Neural cell (in vitro differentiated cells): ENCODE results near the gene PIAS1. TPM values are rescaled to one million over a fixed set of nuclear protein-coding genes. Genes with fewer than 3 reads are reported as not detected.

ENCODE experiments used
- H2AFZ ChIP-seq: fragments of 200-600, 300-800 bp; sonication (generic), shearing (Covaris generic); 2 replicates; pipeline ENCODE4 v1.6.0; 2014; ENCODE audit warnings: low read depth, mild to moderate bottlenecking, antibody characterized with exemption, low read length, moderate library complexity
- H3F3A ChIP-seq: fragments of 200-600 bp; shearing (Covaris generic); 2 replicates; pipeline ENCODE4 v1.6.1; 2016; ENCODE audit warnings: mild to moderate bottlenecking, moderate library complexity, mixed read lengths, antibody characterized with exemption, low read length; ENCODE audit not compliant: insufficient read depth, poor library complexity, severe bottlenecking
- H3K27ac ChIP-seq: fragments of 200-600, 300-800 bp; sonication (generic), shearing (Covaris generic); 2 replicates; pipeline ENCODE4 v1.5.1; 2014; ENCODE audit warnings: mild to moderate bottlenecking, low read length, moderate library complexity
- H3K27me3 ChIP-seq: fragments of 300-800, 200-600 bp; sonication (generic), shearing (Covaris generic); 2 replicates; pipeline ENCODE4 v1.6.0; 2014; ENCODE audit warnings: mild to moderate bottlenecking, low read depth, low read length, moderate library complexity; ENCODE audit not compliant: insufficient read depth
- H3K36me3 ChIP-seq: fragments of 300-800, 200-600 bp; sonication (generic), shearing (Covaris generic); 2 replicates; pipeline ENCODE4 v1.5.1; 2014; ENCODE audit warnings: mild to moderate bottlenecking, antibody characterized with exemption, low read length, moderate library complexity; ENCODE audit not compliant: insufficient read depth
- H3K4me2 ChIP-seq: fragments of 300-800, 200-600 bp; sonication (generic), shearing (Covaris generic); 2 replicates; pipeline ENCODE4 v1.6.0; 2014; ENCODE audit warnings: mild to moderate bottlenecking, low read length
- H3K4me3 ChIP-seq: fragments of 300-800, 200-600 bp; sonication (generic), shearing (Covaris generic); 2 replicates; pipeline ENCODE4 v1.5.1; 2014; ENCODE audit warnings: mild to moderate bottlenecking, low read length, moderate library complexity
- H3K79me2 ChIP-seq: fragments of 200-600 bp; shearing (Covaris generic); replicated peaks from 2 replicates; pipeline ENCODE4 v1.6.0; 2014; ENCODE audit warnings: mild to moderate bottlenecking, low read length, moderate library complexity; ENCODE audit not compliant: insufficient read depth
- H3K9ac ChIP-seq: fragments of 300-800, 200-600 bp; sonication (generic), shearing (Covaris generic); 2 replicates; pipeline ENCODE4 v1.6.1; 2016; ENCODE audit warnings: mild to moderate bottlenecking, low read length, mixed read lengths
- H3K9me2 ChIP-seq: fragments of 200-600 bp; shearing (Covaris generic); 2 replicates; pipeline ENCODE4 v1.6.1; 2016; ENCODE audit warnings: mild to moderate bottlenecking, low read length, mixed read lengths; ENCODE audit not compliant: insufficient read depth
- H3K9me3 ChIP-seq: fragments of 200-600, 300-800 bp; sonication (generic), shearing (Covaris generic); 2 replicates; pipeline ENCODE4 v1.6.1; 2016; ENCODE audit warnings: mild to moderate bottlenecking, mixed run types, low read length, moderate library complexity, mixed read lengths
- H4K20me1 ChIP-seq: fragments of 200-600 bp; shearing (Covaris generic); 2 replicates; pipeline ENCODE4 v1.6.1; 2016; ENCODE audit warnings: mild to moderate bottlenecking, mixed run types; ENCODE audit not compliant: insufficient read depth
- EP300 ChIP-seq: fragments of 450-650 bp; conservative IDR thresholded peaks from 2 replicates; pipeline ENCODE4 v1.6.1; 2014; ENCODE audit warnings: antibody characterized with exemption, mild to moderate bottlenecking, moderate library complexity; ENCODE audit not compliant: poor library complexity, severe bottlenecking
- EZH2 ChIP-seq: fragments of 200-600, 300-800 bp; shearing (Covaris generic), sonication (generic); IDR thresholded peaks from 2 replicates; pipeline ENCODE4 v1.6.1; 2014; ENCODE audit warnings: antibody characterized with exemption, low read length, borderline replicate concordance, mild to moderate bottlenecking; ENCODE audit not compliant: insufficient read depth, poor library complexity, severe bottlenecking
- MXI1 ChIP-seq: fragments of 450-650 bp; conservative IDR thresholded peaks from 2 replicates; pipeline ENCODE4 v1.6.1; 2014; ENCODE audit warnings: antibody characterized with exemption, mild to moderate bottlenecking; ENCODE audit not compliant: poor library complexity, severe bottlenecking
- POLR2AphosphoS5 ChIP-seq: IDR thresholded peaks from 2 replicates; pipeline ENCODE4 v1.6.1; 2012
- RAD21 ChIP-seq: fragments of 450-650 bp; conservative IDR thresholded peaks from 2 replicates; pipeline ENCODE4 v1.6.1; 2014; ENCODE audit warnings: antibody characterized with exemption, mild to moderate bottlenecking, moderate library complexity
- SMC3 ChIP-seq: fragments of 450-650 bp; conservative IDR thresholded peaks from 2 replicates; pipeline ENCODE4 v1.6.1; 2014; ENCODE audit warnings: antibody characterized with exemption, mild to moderate bottlenecking, moderate library complexity; ENCODE audit not compliant: poor library complexity
- TAF1 ChIP-seq: IDR thresholded peaks from 2 replicates; pipeline ENCODE4 v1.6.1; 2012; ENCODE audit warnings: low read depth
- polyA plus RNA-seq: library from polyadenylated mRNA; depleted of rRNA; stranded (reverse); fragments of >200 nt; gene quantifications from 2 replicates; pipeline ENCODE4 v1.2.3, GENCODE V29; 2014
- TF ChIP-seq, protein P1 (sequence below): IDR thresholded peaks from 2 replicates; pipeline ENCODE4 v1.6.1; 2012; ENCODE audit warnings: borderline replicate concordance
- TF ChIP-seq, protein P2 (sequence below): fragments of 450-650 bp; IDR thresholded peaks from 2 replicates; pipeline ENCODE4 v1.5.1; 2014; ENCODE audit warnings: antibody characterized with exemption, mild to moderate bottlenecking, moderate library complexity; ENCODE audit not compliant: poor library complexity, severe bottlenecking

PIAS1 gene
- polyA plus RNA-seq, 1 donor from 2014 or later, result 14.3 TPM

DNA sequence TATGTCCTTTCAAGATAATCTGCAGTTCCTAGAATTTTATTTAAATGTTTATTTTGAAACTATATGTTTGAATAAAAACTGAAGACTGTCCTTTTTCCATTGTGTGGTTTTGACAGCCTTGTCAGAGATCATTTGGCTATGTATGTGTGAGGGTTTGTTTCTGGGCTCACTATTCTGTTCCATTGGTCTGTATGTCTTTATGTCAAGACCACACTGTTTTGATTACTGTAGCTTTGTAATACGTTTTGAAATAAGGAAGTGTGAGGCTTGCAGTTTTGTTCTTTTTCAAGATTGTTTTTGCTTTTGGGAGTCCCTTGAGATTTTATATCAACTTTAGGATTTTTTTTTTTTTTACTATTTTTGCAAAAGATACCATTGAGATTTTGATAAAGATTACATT is 42.0 kb downstream of the PIAS1 start:
- TF ChIP-seq EZH2, result no peak
- Histone ChIP-seq H3K9ac (no peak overlapping the region), H3K4me2 (no peak overlapping the region), H3K9me3 (no peaks in the 10 kb centered on the region), H3K27me3 (no peaks in the 10 kb centered on the region), H3K36me3 (peaks cover 7% of the 10 kb centered on the region), H3K4me3 (no peak overlapping the region), H3K79me2 (peaks cover 41% of the 10 kb centered on the region), H3K9me2 (no peaks in the 10 kb centered on the region), H4K20me1 (no peaks in the 10 kb centered on the region), H2AFZ (no peak overlapping the region), H3K27ac (no peak overlapping the region), H3F3A (no peaks in the 10 kb centered on the region)

DNA sequence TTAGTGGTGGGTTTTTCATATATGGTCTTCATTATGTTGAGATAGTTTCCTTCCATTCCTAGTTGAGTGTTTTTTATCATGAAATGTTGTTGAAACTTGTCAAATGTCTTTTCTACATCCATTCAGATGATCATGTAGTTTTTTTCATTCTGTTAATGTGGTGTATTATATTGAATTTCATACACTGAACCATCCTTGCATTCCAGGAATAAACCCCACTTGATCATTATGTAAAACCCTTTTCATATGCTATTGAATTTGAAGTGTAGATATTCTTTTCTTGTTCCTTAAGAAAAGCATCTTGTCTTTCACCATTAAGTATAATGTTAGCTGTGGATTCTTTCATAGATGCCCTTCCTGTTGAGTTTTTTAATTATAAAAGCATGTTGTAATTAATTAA is 42.9 kb downstream of the PIAS1 start:
- Histone ChIP-seq H3K79me2 (peaks cover 44% of the 10 kb centered on the region), H3K27ac (no peak overlapping the region)
- TF ChIP-seq RAD21 (no peak), POLR2AphosphoS5 (no peak)

DNA sequence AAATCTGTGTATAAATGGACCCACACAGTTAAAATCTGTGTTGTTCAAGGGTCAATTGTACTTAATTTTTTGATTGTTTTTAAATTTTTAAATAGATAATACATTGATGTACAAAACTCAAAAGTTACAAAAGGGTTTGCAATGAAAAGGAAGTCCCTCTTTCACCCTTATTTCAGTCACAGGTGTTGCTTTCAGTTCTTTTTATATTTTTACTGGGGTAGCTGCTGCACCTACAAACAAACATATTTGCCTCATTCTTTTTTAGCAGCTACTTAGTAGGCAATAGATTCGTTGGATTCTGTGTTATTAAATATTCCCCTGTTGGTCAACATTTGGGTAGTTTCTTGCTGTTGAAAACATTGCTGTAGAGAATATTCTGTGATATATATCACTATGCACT is 44.4 kb downstream of the PIAS1 start:
- H3K4me3 ChIP-seq, result no peak overlapping the region
- TF ChIP-seq, protein P1, sequence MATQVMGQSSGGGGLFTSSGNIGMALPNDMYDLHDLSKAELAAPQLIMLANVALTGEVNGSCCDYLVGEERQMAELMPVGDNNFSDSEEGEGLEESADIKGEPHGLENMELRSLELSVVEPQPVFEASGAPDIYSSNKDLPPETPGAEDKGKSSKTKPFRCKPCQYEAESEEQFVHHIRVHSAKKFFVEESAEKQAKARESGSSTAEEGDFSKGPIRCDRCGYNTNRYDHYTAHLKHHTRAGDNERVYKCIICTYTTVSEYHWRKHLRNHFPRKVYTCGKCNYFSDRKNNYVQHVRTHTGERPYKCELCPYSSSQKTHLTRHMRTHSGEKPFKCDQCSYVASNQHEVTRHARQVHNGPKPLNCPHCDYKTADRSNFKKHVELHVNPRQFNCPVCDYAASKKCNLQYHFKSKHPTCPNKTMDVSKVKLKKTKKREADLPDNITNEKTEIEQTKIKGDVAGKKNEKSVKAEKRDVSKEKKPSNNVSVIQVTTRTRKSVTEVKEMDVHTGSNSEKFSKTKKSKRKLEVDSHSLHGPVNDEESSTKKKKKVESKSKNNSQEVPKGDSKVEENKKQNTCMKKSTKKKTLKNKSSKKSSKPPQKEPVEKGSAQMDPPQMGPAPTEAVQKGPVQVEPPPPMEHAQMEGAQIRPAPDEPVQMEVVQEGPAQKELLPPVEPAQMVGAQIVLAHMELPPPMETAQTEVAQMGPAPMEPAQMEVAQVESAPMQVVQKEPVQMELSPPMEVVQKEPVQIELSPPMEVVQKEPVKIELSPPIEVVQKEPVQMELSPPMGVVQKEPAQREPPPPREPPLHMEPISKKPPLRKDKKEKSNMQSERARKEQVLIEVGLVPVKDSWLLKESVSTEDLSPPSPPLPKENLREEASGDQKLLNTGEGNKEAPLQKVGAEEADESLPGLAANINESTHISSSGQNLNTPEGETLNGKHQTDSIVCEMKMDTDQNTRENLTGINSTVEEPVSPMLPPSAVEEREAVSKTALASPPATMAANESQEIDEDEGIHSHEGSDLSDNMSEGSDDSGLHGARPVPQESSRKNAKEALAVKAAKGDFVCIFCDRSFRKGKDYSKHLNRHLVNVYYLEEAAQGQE, result no peak
- TF ChIP-seq POLR2AphosphoS5 (no peak), EP300 (no peak), SMC3 (no peak), EZH2 (no peak), RAD21 (no peak), MXI1 (no peak), TAF1 (no peak)
- TF ChIP-seq, protein P2, sequence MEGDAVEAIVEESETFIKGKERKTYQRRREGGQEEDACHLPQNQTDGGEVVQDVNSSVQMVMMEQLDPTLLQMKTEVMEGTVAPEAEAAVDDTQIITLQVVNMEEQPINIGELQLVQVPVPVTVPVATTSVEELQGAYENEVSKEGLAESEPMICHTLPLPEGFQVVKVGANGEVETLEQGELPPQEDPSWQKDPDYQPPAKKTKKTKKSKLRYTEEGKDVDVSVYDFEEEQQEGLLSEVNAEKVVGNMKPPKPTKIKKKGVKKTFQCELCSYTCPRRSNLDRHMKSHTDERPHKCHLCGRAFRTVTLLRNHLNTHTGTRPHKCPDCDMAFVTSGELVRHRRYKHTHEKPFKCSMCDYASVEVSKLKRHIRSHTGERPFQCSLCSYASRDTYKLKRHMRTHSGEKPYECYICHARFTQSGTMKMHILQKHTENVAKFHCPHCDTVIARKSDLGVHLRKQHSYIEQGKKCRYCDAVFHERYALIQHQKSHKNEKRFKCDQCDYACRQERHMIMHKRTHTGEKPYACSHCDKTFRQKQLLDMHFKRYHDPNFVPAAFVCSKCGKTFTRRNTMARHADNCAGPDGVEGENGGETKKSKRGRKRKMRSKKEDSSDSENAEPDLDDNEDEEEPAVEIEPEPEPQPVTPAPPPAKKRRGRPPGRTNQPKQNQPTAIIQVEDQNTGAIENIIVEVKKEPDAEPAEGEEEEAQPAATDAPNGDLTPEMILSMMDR, result no peak
- peaks cover 48% of the 10 kb centered on the region for H3K79me2 ChIP-seq
- no peak overlapping the region for H3K9ac ChIP-seq
- H3K36me3 ChIP-seq, result no peaks in the 10 kb centered on the region
- H2AFZ ChIP-seq, result no peak overlapping the region
- no peaks in the 10 kb centered on the region for H4K20me1 ChIP-seq
- no peaks in the 10 kb centered on the region for H3K9me2 ChIP-seq
- no peak overlapping the region for H3K4me2 ChIP-seq
- no peak overlapping the region for H3K27ac ChIP-seq
- no peaks in the 10 kb centered on the region for H3K27me3 ChIP-seq
- peaks cover 2% of the 10 kb centered on the region for H3K9me3 ChIP-seq
- H3F3A ChIP-seq, result no peaks in the 10 kb centered on the region

More for the DNA sequence above, 42.9 kb downstream of the PIAS1 start:
- Histone ChIP-seq H4K20me1 (no peaks in the 10 kb centered on the region), H2AFZ (no peak overlapping the region), H3F3A (no peaks in the 10 kb centered on the region), H3K9ac (no peak overlapping the region), H3K36me3 (peaks cover 7% of the 10 kb centered on the region), H3K9me3 (no peaks in the 10 kb centered on the region), H3K4me2 (no peak overlapping the region), H3K27me3 (no peaks in the 10 kb centered on the region), H3K4me3 (no peak overlapping the region), H3K9me2 (no peaks in the 10 kb centered on the region)
